HG03159 (cell line): ENCODE measurements around the gene COMMD4.
"Not testable (repeated sequence)": the region's sequence is repeated elsewhere in the genome, so short reads cannot be mapped to it uniquely, and the experiment has no call there.

Experiments
- ATAC-seq: cut with Tn5 transposase; IDR thresholded peaks from one replicate; pipeline ENCODE4 v1.9.1; 2021; ENCODE audit warnings: mild to moderate bottlenecking, moderate library complexity; ENCODE audit not compliant: unreplicated experiment

COMMD4 gene

GRCh38 chr15:75335705-75336355 lies at the start of gene COMMD4:
TSS of gene COMMD4 (plus strand) at chr15:75336063. CDS start at chr15:75336090, 27 bp downstream.
- peak; percentile 69 for ATAC-seq

DNA sequence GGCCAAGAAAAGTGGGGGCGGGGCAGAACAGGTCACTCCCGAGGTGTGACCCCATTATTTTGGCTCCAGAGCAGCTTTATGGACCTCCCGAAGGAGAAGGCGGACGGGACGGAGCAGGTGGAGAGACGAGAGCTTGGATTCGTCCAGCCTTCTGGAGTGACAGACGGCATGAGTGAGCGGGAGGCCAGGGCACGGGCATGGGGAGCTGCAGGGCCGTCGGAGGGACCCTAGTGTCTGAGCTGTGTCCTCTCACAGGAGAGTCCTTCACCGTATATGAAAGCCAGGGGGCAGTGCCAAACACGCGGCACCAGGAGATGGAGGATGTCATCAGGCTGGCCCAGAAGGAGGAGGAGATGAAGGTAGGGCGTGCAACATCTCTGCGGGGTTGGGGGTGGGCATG lies 42.2 kb upstream of the COMMD4 start:
- not testable (repeated sequence) for ATAC-seq

DNA sequence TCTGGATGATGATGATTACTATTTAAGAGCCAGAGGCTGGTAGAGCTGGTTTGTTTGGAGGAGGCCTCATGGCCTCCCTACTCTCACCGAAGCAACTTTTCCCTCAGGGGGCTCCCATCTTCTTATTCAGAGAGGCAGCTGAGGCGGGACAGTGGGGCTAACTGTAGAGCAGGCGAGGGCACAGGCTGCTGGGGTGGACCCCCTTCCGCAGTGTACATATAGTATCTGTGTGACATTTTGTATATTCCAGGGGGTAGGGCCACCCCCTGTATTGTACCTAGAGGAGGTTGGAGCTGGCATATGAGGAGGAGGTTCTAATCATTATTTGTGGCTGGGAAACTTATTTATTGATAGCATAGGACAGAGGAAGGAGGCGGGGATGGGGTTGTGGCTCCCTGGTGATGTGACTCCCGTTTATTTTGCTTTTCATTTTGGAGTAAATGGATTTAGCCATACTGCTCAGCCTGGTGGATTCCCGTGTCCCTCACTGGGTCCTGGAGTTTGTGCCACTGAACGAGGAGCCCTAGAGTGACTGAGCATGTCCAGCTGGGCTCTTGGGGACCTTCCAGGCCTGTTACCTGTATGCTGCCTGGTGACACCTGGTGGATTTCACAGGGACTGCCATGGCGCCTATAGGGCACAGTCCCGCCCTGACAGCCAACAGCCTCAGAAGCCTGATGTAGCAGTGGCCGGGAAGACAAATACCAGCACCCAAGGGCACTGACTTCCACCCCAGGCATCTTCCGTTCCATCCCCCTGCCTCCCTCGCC lies 37.1 kb upstream of the COMMD4 start:
- not testable (repeated sequence) for ATAC-seq

GRCh38 chr15:75299311-75299688 lies 36.6 kb upstream of the COMMD4 start:
- not testable (repeated sequence) for ATAC-seq

DNA sequence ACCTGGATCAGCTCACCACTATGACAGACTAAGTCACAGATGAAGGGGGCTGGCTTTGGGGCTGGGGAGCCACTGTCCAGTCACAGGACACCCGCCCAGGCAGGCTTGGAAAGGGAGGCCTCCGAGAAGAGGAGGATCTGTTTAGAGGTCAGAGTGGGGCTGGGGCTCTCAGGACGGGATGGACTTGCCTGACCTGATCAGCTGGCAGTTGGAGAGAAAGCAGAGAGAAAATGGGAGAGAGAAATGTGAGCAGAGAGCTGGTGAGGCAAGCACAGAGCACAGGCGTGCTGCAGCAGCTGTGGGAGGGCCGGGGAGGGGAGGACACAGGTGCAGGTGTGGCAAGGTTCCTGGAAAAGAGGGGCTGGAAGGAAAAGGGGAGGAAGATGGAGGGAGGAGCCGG lies 35.8 kb upstream of the COMMD4 start:
- ATAC-seq = not testable (repeated sequence)

GRCh38 chr15:75302318-75302717 lies 33.5 kb upstream of the COMMD4 start:
- no peak for ATAC-seq

DNA sequence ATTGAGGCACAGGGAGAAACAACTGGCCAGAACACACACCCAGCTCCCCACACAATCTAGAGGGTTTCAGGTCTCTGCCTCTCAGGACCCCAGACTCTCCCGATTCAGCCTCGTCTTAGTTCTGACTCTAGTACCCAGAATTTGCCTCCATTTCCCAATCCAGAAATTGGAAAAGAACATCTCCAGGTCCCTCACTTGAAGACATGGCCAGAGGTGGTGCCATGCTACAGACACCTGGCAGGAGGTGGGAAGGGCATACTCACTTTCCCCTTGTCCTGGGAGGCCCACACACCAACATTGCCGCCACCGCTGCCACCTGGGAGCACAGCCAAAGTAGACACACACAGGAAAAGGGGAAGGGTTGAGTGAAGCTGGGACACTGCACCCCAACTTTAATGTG lies 33.1 kb upstream of the COMMD4 start:
- ATAC-seq = not testable (repeated sequence)

DNA sequence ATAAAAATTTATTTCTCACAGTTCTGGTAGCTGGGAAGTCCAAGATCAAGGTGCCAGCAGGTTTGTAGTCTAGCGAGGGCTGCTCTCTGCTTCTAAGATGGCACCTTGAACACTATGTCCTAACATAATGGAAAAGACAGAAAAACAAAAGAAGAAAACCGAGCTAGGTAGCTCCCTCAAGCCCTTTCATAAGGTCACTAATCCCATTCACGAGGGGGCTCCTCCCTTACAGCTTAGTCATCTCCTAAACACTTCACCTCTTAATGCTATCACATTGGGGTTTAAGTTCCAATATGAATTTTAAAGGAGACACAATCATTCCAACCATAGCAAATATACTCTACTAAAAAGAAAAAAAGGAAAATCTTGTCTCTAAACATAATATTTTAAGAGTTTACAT lies 29.7 kb upstream of the COMMD4 start:
- no peak for ATAC-seq

GRCh38 chr15:75307778-75308390 lies 28.0 kb upstream of the COMMD4 start:
- no peak for ATAC-seq

DNA sequence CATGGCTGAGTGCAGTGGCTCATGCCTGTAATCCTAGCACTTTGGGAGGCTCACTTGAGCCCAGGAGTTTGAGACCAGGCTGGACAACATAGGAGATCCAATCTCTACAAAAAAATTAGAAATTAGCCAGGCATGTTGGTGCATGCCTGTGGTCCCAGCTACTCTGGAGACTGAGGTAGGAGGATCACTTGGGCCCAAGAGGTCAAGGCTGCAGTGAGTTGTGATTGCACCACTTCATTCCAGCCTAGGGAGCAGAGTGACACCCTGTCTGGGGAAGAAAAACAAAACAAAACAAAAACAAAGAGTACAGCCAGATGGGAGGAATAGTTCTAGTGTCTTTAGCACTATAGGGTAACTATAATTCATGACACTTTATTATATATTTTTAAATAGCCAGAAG lies 26.2 kb upstream of the COMMD4 start:
- ATAC-seq = no peak

- ATAC-seq = not testable (repeated sequence)
Observed at GRCh38 chr15:75312548-75312947, 23.3 kb upstream of the COMMD4 start.

DNA sequence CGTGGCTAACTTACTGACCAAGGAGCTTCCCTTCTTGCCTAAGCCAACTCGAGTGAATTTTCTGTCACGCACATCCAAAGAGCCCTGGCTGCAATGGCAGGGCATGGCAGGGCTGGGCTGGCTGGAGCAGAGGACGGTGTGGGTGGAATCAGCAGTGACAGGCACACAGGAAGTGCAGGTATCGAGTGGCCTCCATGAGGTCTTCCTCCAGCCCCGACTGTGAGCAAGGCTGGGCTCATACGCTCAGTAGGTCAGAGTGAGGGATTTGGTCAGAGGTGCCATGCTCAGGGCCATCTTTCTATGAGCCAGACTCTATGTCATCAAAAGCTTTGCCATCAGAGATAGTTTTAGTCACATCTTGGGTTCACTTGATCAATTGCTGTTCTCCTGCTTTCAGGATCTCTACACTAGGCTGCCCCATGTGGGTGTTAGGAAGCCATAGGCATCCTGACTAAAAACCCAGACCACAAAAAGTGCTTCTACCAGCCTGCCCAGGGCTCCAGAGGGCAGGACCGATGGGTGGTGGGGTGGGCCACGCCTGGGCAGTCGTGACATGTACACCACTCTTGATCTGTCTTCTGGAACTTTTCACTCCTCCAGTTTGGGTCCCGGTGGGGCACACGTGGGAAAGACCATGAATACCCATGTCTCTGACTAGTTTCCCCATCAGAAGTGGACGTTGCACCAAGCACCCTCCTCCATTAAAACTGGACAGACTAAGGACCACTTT lies 22.6 kb upstream of the COMMD4 start:
- ATAC-seq = no peak

GRCh38 chr15:75314552-75315290 lies 21.1 kb upstream of the COMMD4 start:
- ATAC-seq = no peak

- ATAC-seq = not testable (repeated sequence)
Observed at GRCh38 chr15:75319231-75319897, 16.5 kb upstream of the COMMD4 start.

DNA sequence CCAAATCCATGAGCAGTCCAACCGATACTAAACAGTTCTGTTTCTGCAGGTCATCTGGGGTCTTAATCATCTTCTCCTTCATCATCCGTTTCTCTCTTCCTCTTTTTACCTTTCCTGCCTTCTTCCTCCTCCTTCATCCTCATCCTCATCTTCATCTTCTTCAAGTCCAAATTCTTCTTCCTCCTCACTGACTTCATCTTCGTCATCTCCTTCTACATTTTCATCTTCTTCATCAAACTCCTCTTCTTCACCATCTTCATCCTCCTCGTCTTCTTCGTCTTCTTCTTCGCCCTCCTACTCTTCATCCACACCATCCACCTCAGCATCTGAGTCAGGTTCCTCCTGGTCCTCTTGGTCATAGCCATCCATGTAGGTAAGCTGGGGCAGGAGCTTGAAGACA lies 14.2 kb upstream of the COMMD4 start:
- no peak for ATAC-seq

- no peak for ATAC-seq
Observed at GRCh38 chr15:75325922-75326321, 9.9 kb upstream of the COMMD4 start.

DNA sequence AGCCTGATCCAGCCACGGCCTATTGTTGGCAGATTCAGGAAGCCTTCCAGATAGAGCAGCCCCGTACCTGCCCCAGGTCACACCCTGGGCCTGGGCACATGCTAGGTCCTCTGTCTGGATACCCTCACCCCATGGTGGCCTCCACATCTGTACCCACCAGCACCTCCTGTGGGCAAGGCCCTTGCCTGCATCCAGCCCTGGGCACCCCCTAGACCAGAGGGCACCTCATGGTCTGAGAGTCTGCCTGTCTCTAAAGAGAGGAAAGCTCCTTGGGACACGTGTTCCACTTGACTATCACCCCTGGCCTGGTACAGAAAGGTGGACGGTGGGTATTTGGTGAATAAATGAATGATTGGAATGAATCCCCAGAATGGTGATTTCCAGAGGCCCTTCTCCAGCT lies 8.9 kb upstream of the COMMD4 start:
- no peak for ATAC-seq

GRCh38 chr15:75327491-75327890 lies 8.4 kb upstream of the COMMD4 start:
- no peak for ATAC-seq

GRCh38 chr15:75328493-75329314 lies 7.2 kb upstream of the COMMD4 start:
- ATAC-seq = no peak
